Neutrophil (primary cell): ENCODE data around the gene CPN2.
A peak's percentile ranks its signal among the peaks of the same experiment; 100 is the strongest.

Experiments used
- H3K27ac ChIP-seq: fragments of 200-600 bp; sonication (generic); 2 replicates; pipeline ENCODE4 v1.5.1; 2016; ENCODE audit warnings: mild to moderate bottlenecking, moderate library complexity
- H3K27me3 ChIP-seq: fragments of 200-600 bp; sonication (generic); 2 replicates; pipeline ENCODE4 v1.6.0; 2016; ENCODE audit warnings: mild to moderate bottlenecking
- H3K36me3 ChIP-seq: fragments of 200-600 bp; sonication (generic); 2 replicates; pipeline ENCODE4 v1.5.1; 2017
- H3K4me1 ChIP-seq, 2 experiments: fragments of 200-600 bp in 1 of 2; sonication (generic) in 1 of 2; 1 replicate in 1 of 2; 2 replicates in 1 of 2; pipeline versions ENCODE4 v1.5.1 to v1.6.1; 2013 to 2016; ENCODE audit warnings: low read depth in 1 of 2, low read length in 1 of 2, mild to moderate bottlenecking in 1 of 2, moderate library complexity in 1 of 2; ENCODE audit not compliant: control insufficient read depth in 1 of 2, insufficient read depth in 1 of 2
- H3K4me3 ChIP-seq, 2 experiments: fragments of 200-600 bp in 1 of 2; sonication (generic) in 1 of 2; 1 replicate in 1 of 2; 2 replicates in 1 of 2; pipeline ENCODE4 v1.5.1; 2013 to 2016; ENCODE audit warnings: low read depth in 1 of 2, low read length in 1 of 2, mild to moderate bottlenecking in 1 of 2, moderate library complexity in 1 of 2
- H3K9me3 ChIP-seq: fragments of 200-600 bp; sonication (generic); 2 replicates; pipeline ENCODE4 v1.5.1; 2016
- CTCF ChIP-seq: fragments of 200-600 bp; sonication (generic); IDR thresholded peaks from 2 replicates; pipeline ENCODE4 v1.5.1; 2016; ENCODE audit warnings: antibody characterized with exemption

The CPN2 gene

GRCh38 chr3:194351080-194351672 is at the start of gene CPN2:
Gene CPN2, minus strand, starts transcription at chr3:194351328. Its CDS starts 8,626 bp downstream, at chr3:194342702.
- Histone ChIP-seq H3K4me3 (no peak within 1 kb of the TSS), H3K36me3 (no peaks in the 10 kb centered on the region), H3K27me3 (no peaks in the 10 kb centered on the region), H3K4me1 (no peaks in the 10 kb centered on the region), H3K27ac (no peak within 1 kb of the TSS), H3K9me3 (no peaks in the 10 kb centered on the region)
- TF ChIP-seq CTCF = no peak

DNA sequence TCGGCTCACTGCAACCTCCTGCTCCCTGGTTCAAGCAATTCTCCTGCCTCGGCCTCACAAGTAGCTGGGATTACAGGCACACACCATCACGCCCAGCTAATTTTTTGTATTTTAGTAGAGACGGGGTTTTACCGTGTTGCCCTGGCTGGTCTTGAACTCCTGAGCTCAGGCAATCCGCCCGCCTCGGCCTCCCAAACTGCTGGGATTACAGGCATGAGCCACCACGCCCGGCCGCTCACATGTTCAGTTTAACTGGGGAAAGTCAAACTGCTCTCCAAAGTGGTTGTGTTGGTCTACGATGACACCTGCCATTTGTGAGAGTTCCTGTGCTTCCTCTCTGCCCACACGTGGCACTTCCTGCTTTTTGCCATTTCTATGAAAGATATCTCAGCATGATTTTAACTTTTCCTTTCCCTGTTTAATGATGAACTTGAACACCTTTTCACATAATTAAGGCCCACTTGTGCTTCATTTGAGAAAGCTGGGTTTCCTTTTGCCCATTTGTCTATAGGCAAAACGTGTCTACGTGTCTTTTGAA is 48.8 kb upstream of the CPN2 start:
- Histone ChIP-seq H3K9me3 (no peaks in the 10 kb centered on the region), H3K36me3 (no peaks in the 10 kb centered on the region), H3K4me1 (peaks cover 20% of the 10 kb centered on the region in 2 experiments), H3K27ac (no peak overlapping the region), H3K27me3 (peaks cover 53% of the 10 kb centered on the region), H3K4me3 (no peak overlapping the region)
- TF ChIP-seq CTCF = no peak

GRCh38 chr3:194399166-194399565 is 48.0 kb upstream of the CPN2 start, which contains the start of gene GP5:
Gene GP5, minus strand, starts transcription at chr3:194399266. Its CDS starts 984 bp downstream, at chr3:194398282.
- H3K4me1 ChIP-seq = peaks cover 20% of the 10 kb centered on the region in 2 experiments
- H3K4me3 ChIP-seq = no peak within 1 kb of the TSS

GRCh38 chr3:194397757-194398312 is 46.7 kb upstream of the CPN2 start:
- peaks cover 75% of the 10 kb centered on the region for H3K27me3 ChIP-seq
- H3K36me3 ChIP-seq = no peaks in the 10 kb centered on the region
- no peak overlapping the region for H3K27ac ChIP-seq
- H3K9me3 ChIP-seq = no peaks in the 10 kb centered on the region
- TF ChIP-seq CTCF = no peak
- peaks cover 20% of the 10 kb centered on the region in 2 experiments for H3K4me1 ChIP-seq
- no peak overlapping the region for H3K4me3 ChIP-seq

More at GRCh38 chr3:194399166-194399565, 48.0 kb upstream of the CPN2 start, which contains the start of gene GP5:
- H3K27ac ChIP-seq = no peak within 1 kb of the TSS
- H3K9me3 ChIP-seq = no peaks in the 10 kb centered on the region
- no peaks in the 10 kb centered on the region for H3K36me3 ChIP-seq
- H3K27me3 ChIP-seq = peaks cover 61% of the 10 kb centered on the region
- TF ChIP-seq CTCF = no peak

DNA sequence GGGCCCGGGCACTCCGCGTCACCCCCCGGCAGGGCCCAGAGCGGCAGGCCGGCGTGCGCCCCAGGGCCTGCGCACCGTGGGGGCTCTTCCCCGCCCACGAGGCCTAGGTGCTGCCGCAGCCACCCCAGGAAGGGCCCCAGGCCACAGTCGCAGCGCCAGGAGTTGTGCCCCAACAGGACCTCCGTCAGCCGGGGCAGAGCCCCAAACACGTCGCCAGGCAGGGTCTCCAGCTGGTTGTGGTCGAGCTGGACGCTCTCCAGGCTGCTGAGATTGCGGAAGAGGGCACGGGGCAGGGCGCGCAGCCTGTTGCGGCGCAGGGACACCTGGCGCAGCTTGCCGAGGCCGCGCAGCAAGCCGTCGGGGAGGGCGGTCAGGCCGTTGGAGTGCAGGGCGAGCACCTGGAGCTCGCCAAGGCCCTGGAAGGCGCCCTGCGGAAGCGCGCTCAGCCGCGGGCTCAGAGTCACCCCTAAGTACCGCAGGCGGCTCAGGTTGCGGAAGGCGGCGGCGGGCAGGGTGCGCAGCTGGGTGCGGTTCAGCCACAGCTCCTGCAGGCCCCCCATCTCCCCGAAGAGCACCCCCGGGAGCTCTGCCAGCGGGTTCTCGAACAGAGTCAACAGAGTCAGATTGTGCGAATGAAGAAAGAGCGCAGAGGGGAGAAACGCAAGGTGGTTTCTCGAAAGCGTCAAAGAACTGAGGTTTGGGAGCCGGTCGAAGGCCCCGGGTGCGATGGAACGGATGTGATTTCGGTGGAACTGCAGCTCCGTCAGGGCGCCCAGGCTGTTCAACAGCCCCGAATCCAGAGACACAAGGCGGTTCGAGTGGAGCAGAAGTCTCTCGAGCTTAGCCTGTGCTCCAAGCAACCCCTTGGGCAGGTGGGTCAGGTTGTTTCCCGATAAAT is 46.0 kb upstream of the CPN2 start:
- Histone ChIP-seq H3K4me3 (peak overlapping the region in 1 of 2 experiments; percentile 10), H3K4me1 (peaks cover 20% of the 10 kb centered on the region in 2 experiments), H3K27me3 (peaks cover 82% of the 10 kb centered on the region), H3K9me3 (no peaks in the 10 kb centered on the region), H3K36me3 (no peaks in the 10 kb centered on the region), H3K27ac (no peak overlapping the region)
- TF ChIP-seq CTCF = no peak
